GM19240 (cell line): ENCODE data around the gene SWT1.
"Not testable (repeated sequence)": the region's sequence is repeated elsewhere in the genome, so short reads cannot be mapped to it uniquely, and the experiment has no call there.

Source experiments
- DNase-seq: peaks from one replicate; pipeline ENCODE4 v3.0.0; 2011; ENCODE audit warnings: low spot score; ENCODE audit not compliant: insufficient read length

Gene SWT1

DNA sequence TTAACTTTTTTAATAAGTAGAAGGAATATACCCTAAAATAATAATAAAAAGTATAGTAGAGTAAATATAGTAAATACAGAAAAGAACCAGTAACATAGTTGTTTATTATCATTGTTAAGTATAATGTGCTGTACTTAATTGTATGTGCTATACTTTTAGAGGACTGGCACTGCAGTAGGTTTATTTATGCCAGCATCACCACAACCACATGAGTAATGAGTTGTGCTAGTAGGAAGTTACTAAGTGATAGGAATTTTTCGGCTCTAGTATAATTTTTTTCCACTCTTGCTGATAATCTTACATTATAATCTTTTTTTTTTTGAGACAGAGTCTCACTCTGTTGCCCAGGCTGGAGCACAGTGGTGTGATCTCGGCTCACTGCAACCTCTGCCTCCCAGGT, 88.5 kb downstream of the SWT1 start:
- DNase-seq: no peak

DNA sequence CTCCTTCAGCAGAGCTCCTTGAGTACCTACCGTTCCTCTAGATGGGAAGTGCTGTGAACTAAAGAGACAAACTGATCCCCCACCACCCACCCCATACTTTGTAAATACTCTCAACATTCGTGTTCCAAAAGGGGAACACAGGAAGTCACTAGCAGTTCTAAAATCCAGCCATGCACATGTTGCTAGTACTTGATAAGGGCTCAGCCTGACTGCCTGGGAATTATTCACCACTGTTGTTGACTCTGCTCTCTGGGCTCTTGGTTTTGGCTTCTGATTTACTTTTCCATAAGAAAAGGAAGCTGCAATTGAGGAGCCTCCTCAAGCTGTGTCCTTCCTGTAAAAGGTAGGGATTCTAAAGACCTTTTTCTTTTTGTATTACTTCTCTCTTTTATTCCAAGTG, 92.6 kb downstream of the SWT1 start:
- DNase-seq: no peak

DNA sequence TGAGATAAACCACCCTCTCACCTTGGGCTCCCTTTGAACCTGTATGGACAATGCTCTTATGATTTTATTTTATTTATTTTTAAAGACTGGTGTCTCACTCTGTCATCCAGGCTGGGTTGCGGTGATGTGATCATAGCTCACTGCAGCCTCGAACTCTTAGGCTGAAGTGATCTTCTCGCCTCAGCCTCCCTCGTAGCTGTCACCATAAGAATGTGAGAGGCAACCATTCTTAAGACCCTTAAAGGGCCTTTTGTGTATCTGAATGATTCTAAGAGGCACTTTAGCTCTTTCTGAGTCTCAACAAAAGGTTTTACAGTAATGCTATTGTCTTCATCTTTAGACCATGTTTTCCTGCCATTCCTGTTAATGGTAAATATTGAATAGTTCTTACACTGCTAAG, 93.1 kb downstream of the SWT1 start:
- DNase-seq: no peak

DNA sequence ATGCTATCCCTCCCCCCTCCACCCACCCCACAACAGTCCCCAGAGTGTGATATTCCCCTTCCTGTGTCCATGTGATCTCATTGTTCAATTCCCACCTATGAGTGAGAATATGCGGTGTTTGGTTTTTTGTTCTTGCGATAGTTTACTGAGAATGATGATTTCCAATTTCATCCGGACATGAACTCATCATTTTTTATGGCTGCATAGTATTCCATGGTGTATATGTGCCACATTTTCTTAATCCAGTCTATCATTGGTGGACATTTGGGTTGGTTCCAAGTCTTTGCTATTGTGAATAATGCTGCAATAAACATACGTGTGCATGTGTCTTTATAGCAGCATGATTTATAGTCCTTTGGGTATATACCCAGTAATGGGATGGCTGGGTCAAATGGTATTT, 95.0 kb downstream of the SWT1 start:
- DNase-seq: not testable (repeated sequence)

DNA sequence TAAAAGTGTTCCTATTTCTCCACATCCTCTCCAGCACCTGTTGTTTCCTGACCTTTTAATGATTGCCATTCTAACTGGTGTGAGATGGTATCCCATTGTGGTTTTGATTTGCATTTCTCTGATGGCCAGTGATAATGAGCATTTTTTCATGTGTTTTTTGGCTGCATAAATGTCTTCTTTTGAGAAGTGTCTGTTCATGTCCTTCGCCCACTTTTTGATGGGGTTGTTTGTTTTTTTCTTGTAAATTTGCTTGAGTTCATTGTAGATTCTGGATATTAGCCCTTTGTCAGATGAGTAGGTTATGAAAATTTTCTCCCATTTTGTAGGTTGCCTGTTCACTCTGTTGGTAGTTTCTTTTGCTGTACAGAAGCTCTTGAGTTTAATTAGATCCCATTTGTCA, 95.4 kb downstream of the SWT1 start:
- not testable (repeated sequence) for DNase-seq

DNA sequence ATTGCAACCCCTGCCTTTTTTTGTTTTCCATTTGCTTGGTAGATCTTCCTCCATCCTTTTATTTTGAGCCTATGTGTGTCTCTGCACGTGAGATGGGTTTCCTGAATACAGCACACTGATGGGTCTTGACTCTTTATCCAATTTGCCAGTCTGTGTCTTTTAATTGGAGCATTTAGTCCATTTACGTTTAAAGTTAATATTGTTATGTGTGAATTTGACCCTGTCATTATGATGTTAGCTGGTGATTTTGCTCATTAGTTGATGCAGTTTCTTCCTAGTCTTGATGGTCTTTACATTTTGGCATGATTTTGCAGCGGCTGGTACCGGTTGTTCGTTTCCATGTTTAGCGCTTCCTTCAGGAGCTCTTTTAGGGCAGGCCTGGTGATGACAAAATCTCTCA, 98.6 kb downstream of the SWT1 start:
- DNase-seq: not testable (repeated sequence)

DNA sequence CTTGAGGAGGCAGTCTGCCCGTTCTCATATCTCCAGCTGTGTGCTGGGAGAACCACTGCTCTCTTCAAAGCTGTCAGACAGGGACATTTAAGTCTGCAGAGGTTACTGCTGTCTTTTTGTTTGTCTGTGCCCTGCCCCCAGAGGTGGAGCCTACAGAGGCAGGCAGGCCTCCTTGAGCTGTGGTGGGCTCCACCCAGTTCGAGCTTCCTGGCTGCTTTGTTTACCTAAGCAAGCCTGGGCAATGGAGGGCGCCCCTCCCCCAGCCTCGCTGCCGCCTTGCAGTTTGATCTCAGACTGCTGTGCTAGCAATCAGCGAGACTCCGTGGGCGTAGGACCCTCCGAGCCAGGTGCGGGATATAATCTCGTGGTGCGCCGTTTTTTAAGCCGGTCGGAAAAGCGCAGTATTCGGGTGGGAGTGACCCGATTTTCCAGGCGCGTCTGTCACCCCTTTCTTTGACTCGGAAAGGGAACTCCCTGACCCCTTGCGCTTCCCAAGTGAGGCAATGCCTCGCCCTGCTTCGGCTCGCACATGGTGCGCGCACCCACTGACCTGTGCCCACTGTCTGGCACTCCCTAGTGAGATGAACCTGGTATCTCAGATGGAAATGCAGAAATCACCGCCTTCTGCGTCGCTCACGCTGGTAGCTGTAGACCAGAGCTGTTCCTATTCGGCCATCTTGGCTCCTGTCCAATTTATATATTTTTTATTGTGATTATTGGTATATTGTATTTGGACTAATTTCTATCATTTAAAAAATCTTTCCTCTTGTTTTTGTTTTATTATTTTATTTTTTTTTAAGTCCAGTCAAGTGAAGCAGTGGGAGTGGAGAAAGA, 100.4 kb downstream of the SWT1 start:
- not testable (repeated sequence) for DNase-seq

DNA sequence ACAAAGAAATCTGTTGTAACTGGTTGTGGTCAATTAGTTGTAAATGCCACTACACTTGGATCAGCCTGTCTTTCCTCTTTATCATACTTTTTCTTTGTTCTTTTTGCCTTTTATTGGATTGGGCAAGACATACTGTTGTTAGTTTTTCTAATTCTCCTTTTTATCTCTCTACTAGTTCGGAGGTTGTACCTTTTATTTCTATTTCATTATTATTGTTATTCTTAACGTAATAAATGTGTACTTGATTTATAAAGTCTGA, 100.9 kb downstream of the SWT1 start:
- DNase-seq: no peak

DNA sequence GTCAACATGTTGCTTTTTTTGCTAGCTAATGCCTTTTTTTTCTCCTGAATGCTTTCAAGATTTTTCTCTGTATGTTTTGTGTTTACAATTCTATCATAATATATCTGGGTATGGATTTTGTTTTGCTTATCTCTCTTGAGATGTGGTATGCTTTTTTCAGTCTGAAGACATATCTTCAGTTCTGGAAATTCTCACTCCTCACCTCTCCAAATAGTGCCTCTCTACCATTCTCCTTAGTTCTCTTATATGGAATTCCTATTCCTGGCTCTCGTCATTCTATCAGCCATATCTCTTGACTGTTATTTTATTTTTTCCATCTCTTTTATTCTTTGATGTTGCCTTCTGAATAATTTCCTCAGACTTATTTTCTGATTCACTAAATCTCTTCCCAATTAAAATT, 101.7 kb downstream of the SWT1 start:
- no peak for DNase-seq

DNA sequence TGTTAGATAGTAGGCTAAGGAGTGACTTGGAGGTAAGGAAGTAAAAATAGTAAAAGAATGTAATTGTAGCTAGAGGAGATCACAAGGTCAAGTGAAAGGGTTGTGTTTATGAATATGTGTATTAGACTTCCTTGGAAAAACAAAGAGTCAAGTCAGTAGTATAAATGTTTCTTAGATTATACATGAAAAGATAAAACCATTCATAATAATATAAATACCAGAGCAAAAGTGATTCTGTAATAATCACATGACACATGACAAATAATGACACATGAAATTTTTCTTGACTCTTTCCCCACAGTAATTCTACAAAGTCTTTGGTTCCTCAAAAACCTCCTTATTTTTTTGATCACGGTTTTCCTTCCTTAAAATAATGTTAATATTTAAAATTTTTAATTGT, 103.6 kb downstream of the SWT1 start:
- no peak for DNase-seq

DNA sequence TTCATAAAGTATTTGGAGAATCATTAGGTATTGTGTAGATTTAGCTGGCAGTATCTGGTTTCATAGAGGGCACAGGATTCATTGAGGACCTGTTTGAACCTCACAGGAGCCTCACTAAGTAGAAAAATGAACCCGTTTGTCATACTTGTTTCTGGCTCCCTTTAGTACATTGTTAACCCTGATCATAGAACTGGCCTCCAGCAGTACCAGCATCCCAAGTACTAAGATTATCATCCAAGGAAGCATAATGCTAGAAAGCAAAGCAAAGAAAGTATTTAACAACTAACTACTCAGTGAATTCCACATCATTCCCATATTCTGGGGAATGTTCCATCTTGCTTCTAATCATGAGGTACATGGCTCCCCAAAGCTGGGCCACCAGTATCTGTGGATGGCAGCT, 105.2 kb downstream of the SWT1 start:
- DNase-seq: no peak

DNA sequence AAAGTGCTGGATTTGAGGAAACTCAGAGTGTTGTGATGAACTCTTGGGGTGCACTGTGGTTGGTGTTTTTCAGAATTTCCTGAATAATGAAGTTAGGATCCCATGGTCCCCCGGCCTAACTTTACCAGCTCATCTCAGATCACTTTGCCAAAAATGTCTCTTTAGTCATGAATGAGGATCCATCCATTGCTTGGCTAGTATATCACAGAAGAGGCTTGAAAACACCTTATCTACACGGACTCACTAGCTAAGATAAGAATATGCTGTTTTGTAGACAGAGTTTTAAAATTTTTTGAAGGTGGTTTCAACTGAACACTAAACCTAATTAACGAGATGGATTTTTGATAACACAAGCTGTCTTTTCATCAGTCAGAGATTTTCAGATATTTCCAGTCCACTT, 106.3 kb downstream of the SWT1 start:
- no peak for DNase-seq

DNA sequence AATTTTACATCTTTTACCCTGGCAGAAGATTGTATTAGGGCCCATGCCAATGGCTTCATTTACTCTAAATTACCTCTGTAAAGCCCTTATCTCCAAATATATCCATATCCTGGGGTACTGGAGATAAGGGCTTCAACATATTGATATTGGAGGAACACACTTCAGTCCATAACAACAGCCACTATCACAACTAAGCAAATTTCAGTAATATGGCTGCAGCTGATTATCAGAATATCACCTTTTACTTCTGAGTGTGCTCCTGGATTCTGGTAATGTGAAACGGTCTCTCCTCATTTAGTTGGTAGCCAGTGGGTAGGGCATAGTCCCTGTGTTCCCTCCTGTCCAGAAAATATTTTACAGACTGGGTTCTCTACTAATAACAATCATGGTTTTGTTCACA, 106.8 kb downstream of the SWT1 start:
- no peak for DNase-seq

DNA sequence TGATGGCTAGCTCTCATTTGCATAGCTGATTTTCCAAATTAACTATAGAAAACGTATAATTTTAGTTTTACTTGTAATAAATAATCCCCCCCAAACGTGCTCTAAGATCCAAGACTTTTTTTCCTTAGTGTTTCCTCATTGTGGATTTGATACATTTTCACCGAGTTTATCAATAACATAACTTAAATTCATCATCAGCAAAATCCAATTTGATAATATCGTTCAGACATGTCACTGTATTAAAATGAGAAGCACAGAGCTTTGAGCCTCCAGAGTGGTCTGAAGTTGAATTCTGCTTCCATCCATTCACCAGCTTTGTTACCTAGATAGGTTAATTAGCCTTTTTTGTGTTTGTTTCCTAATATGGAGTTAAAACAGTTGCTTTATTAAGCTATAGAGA, 108.3 kb downstream of the SWT1 start:
- DNase-seq: no peak

DNA sequence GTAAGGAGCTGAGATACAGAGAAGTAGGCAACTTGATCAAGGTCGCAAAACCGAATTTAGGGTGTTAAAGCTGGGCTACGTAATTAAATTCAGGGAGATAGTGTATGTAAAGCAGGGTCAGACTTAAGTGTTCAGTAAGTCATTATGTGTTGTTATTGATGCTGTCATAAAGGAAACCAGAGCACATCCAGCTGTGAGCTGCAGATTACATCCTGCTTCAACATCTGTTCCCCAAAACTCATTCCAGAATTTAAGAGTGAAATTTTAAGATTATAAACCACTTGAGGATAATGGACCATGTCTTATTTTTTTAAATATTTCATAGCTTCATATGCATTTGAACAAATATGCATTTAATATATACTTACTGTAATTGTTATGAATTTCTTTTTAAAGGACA, 110.3 kb downstream of the SWT1 start:
- no peak for DNase-seq

DNA sequence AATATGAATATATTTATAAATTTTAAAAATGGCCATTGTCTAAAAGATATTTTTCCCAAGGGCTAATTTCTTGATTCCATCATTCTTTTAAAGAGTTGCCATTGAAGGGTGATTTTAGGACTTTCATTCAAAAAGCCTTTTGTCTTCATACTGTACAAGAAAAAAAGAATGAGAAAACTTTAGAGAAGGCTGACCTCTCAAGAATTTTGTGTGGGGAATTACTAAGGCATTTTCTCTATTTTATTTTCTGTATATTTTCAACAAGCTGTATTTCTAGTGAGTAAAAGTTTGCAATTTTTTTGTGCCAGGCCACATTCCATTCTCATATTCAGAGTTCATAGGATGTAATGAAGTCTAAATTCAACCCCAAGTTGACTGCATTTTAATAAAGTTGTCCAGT, 110.7 kb downstream of the SWT1 start:
- DNase-seq: no peak

DNA sequence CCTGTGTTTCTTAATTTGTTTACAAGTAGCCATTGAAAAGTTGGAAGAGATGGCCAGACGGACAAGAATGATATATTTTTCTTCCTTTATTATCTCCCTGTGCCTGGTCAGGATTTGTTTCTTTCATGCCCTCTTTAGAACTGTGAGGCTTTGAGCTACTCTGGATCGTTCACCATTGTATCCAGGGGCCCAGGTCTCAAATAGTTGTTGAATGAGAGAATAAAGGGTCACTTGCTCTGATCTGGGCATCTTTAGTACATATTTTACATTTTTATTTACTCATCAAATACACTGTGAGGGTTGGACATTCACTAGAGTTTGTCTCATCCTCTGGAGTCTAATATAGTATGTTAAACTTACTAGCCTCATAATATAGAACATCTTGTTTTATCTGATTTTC, 111.4 kb downstream of the SWT1 start:
- DNase-seq: no peak

DNA sequence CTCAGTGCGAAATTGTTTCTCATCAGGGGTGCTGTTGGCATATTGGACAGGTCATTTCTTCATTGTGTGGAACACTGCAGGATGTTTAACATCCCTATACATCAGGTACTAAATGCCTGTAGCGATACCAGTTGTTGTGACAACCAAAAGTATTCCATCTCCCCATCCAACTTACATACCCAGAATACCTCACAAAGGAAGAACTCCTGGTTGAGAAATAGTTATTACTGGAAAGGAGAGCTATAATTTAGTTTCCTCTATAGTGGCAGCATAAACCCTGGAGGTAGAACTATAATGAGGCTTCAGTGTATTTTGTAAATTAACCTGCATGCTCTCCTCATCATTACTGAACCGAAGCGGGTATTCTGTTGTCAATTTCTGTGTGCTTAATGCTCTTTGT, 115.0 kb downstream of the SWT1 start:
- no peak for DNase-seq

DNA sequence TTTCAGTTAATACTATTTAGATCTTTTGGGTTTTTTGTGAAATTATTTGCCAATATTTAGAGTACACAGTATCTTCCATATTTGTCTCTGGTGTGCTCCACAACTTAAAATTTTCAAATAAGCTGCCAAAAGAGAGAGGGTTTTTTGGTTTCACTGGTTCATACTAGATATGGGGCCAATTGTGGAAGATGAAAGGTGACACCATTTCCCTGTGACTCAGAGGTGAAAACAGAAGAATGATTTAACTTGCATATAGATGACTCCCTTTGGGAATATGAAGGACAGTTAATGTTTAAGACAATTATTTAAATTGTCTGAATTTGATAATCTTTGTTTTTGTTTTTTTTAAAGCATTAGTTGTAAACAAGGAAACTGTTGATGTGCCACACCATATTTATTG, 122.6 kb downstream of the SWT1 start:
- DNase-seq: no peak

DNA sequence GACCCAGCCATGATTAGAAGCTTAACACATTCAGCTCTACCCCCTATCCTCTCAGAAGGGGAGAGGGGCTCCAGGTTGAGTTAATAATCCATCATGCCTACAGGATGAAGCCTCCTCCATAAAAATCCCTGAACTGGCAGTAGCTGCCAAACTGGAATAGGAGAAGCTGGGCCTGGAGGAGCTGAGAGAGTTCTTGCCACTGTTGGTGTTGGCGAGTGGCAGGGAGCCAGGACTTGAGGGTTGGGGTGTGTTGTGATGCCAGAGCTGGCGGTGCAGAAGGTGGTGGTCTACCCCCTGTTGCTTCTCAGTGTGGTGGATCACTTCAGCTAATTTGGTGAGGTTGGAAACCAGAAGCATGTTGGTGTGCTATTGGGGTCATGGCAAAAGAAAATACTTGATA, 123.6 kb downstream of the SWT1 start:
- DNase-seq: no peak

DNA sequence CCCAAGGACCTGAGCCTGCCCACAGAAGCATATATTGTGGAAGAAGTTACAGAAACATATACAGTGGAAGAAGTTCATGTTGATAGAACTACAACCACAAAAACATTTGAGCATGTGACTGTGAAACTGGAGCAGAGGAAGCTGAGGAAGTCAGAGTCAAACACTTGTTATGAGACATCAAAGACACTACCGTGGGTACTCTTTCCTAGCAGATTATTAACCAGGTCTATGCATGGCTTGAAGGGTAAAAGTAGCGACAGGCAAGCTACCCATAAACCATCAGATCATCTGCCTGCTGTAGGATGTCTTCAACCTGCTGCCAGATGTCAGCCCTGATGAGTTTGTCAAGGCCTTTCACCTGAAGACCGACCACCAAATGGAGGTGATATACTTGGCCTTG, 124.3 kb downstream of the SWT1 start:
- DNase-seq: peak; percentile 4

DNA sequence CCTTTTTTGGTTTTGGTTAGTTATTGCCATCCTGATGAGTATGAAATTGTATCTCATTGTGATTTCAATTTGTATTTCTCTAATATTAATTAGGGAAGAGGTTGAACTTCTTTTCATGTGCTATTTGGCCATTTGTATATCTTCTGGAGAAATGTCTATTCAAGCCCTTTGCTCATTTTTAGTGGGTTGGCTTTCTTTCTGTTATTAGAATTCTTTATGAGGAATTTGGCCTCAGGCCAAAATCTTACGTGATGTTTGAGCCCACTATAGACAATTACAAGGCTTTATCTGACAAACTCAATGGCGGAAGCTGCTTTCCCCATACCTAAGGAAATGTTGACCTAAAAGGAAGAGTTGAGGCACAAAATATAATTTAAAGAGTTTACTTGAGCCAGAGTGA, 127.1 kb downstream of the SWT1 start:
- DNase-seq: no peak

DNA sequence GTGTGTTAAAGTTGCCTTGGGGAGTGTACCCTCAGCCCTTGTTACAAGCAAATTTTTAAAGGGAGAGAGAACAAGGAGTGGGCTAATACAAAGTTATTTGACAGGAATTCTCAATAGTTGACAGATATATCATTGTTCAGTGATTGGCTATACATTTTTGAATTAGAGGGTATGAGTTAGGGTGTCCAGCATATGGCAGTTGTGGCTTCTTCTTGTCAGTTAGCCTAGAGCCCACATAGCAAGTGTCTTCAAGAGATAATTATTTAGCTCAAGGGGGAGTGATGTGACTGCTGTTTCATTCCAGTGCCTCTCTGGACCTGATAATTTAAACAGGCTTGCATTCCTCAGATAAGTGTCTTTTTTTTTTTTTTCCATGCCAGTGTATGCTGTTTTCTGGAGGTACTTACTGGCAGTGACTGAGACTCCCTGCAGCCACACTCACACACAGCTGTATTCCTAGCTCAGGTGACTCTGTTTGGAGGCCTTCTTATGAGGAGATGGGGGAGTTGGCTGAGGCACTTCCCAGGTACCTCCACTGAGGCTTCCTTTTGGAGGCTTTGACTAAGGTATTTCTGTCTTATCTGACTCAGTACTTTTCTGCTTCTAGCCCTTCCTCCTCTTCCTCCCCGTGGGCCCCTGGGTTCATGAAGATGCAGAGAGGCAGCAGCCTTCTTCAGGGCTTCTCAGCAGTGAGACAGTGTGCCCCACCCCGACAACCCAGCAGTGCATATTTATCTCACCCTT, 127.7 kb downstream of the SWT1 start:
- DNase-seq: no peak
